ENCODE results near the gene ADAMTS13. TPM values are rescaled to one million over a fixed set of nuclear protein-coding genes. Genes with fewer than 3 reads are reported as not detected.
A peak's percentile ranks its signal among the peaks of the same experiment; 100 is the strongest.

The ADAMTS13 gene
- total and polyA plus RNA-seq, 7 donors, result 0.60 to 3.4 (median 0.82) TPM

DNA sequence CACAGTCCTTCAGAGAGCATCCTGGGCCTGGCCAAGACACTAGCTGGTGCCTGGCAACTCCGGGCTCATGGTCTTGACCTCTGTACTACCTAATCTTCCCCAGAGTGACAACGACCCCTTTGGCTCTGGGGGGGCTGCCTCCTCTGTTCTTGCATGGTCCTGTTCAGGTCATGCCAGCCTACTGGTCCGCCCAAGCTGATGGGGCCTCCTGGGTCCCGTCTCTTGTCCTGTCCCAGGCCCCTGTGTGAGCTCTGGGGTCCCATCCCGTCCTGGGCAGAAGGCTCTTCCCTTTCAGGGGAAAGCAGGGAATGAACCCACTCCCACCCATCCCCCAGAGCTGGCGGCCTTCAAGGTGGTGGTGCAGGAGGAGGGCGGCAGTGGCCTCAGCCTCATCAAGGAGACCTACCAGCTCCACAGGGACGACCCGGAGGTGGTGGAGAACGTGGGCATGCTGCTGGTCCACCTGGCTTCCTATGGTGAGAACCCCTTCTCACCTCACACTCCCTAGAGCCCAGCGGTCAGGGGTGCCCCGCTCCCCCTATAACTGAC is 17.6 kb upstream of the ADAMTS13 start:
- peaks cover 4 to 57% (median 22%) of the 10 kb centered on the region in 4 donors for H3K36me3 ChIP-seq
- no peak overlapping the region for H3K4me3 ChIP-seq
- no peaks in the 10 kb centered on the region for H3K4me1 ChIP-seq
- DNase-seq, result no peak
- no peak overlapping the region for H3K27ac ChIP-seq
- WGBS, 2 donors, result 85 to 91% methylated on average over 12 of the region's 12 CpGs
- H3K9me3 ChIP-seq, result no peaks in the 10 kb centered on the region
- H3K27me3 ChIP-seq, result no peaks in the 10 kb centered on the region
- intact Hi-C loops (cut with DNase I), result no loop called here
- TF ChIP-seq EP300 (IDR thresholded peaks at IDR 0.05) (no peak), POLR2A (IDR thresholded peaks at IDR 0.05) (no peak), POLR2AphosphoS5 (IDR thresholded peaks at IDR 0.05) (no peak)
- TF ChIP-seq, protein P1, sequence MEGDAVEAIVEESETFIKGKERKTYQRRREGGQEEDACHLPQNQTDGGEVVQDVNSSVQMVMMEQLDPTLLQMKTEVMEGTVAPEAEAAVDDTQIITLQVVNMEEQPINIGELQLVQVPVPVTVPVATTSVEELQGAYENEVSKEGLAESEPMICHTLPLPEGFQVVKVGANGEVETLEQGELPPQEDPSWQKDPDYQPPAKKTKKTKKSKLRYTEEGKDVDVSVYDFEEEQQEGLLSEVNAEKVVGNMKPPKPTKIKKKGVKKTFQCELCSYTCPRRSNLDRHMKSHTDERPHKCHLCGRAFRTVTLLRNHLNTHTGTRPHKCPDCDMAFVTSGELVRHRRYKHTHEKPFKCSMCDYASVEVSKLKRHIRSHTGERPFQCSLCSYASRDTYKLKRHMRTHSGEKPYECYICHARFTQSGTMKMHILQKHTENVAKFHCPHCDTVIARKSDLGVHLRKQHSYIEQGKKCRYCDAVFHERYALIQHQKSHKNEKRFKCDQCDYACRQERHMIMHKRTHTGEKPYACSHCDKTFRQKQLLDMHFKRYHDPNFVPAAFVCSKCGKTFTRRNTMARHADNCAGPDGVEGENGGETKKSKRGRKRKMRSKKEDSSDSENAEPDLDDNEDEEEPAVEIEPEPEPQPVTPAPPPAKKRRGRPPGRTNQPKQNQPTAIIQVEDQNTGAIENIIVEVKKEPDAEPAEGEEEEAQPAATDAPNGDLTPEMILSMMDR (IDR thresholded peaks at IDR 0.05), result no peak

DNA sequence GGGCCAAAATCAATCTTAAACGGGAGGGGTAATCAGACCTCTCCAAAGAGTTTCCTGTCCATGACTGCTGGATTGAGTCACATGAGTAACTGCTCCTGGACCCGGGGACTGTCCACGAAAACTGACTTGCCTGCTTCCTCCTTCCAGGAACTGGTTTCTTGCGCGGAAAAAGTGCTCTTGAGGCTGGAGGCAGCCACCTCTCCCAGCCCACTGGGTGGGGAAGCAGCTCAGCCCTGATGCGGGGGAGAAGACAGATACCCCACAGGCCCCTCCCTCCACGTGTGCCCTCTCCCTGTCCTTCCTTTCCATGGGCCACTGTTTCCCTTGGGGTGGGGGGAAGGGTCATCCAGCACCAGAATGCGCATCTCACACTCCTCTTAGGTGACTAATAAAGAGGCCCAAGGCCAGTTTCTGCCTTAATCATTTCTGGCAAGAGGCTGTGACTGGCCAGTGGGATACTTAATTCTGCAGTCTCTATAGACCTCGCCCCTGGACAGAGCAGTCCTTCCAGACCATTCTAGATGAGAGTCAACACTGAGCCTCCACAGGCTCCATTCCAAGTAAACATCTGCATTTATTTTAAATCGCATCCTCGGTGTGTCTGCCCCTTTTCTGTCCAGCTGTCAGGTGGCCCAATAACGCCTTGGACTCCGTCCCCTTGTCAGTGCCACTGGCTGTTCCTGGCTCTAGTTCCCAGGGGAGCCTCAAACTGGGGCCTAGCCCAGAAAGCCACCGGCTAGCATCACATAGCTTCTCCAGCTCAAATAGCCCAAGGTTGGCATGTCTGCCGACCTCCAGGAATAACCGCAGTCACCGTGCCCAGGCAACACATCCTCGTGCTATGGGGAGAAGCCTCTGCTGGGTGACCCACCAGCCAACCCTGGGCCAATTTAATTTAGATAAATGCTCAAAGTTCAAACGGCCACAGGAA is 16.4 kb upstream of the ADAMTS13 start:
- no peak for DNase-seq
- Histone ChIP-seq H3K27ac (no peak overlapping the region), H3K4me3 (no peak overlapping the region), H3K4me1 (no peaks in the 10 kb centered on the region), H3K36me3 (peaks cover 6 to 63% (median 34%) of the 10 kb centered on the region in 4 donors), H3K27me3 (no peaks in the 10 kb centered on the region), H3K9me3 (no peaks in the 10 kb centered on the region)
- intact Hi-C loops (cut with DNase I), result no loop called here
- WGBS, 2 donors, result 84 to 85% methylated on average over 19 of the region's 19 CpGs
- TF ChIP-seq POLR2A (IDR thresholded peaks at IDR 0.05) (no peak), POLR2AphosphoS5 (IDR thresholded peaks at IDR 0.05) (no peak), EP300 (IDR thresholded peaks at IDR 0.05) (no peak)
- TF ChIP-seq, protein P1 (IDR thresholded peaks at IDR 0.05), result no peak

GRCh38 chr9:133406480-133407307 is 15.5 kb upstream of the ADAMTS13 start:
- Histone ChIP-seq H3K27ac (no peak overlapping the region), H3K27me3 (no peaks in the 10 kb centered on the region), H3K9me3 (no peaks in the 10 kb centered on the region), H3K4me3 (no peak overlapping the region), H3K4me1 (no peaks in the 10 kb centered on the region), H3K36me3 (peaks cover 12 to 72% (median 43%) of the 10 kb centered on the region in 4 donors)
- intact Hi-C loops (cut with DNase I), result loop anchor here (1.0 kb wide), 1 partner anchor 80 kb away; no protein-coding TSS in a partner anchor
- peak; percentile 85 for DNase-seq
- 48 to 57% methylated on average over 24 of the region's 24 CpGs for WGBS, 2 donors
- TF ChIP-seq, protein P1 (IDR thresholded peaks at IDR 0.05), result peak; percentile 82 to 92 (median 89)
- no peak for TF ChIP-seq POLR2AphosphoS5 (IDR thresholded peaks at IDR 0.05)

DNA sequence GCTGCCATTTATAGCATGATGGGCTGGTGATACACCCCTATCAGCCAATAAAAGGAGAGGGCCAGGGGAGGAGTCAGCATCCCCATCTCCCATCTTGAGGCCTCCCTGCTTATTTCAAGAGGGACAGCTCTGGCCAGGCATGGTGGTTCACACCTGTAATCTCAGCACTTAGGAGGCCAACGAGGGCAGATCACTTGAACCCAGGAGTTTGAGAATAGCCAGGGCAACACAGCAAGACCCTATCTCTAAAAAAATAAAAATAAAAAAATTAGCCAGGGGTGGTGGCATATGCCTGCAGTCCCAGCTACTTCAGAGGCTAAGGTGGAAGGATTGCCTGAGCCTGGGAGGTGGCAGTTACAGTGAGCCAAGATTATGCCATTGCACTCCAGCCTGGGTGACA is 14.1 kb upstream of the ADAMTS13 start:
- H3K27me3 ChIP-seq, result no peaks in the 10 kb centered on the region
- TF ChIP-seq, protein P1 (IDR thresholded peaks at IDR 0.05), result no peak
- TF ChIP-seq POLR2AphosphoS5 (IDR thresholded peaks at IDR 0.05) (no peak), POLR2A (IDR thresholded peaks at IDR 0.05) (no peak), EP300 (IDR thresholded peaks at IDR 0.05) (no peak)
- H3K4me1 ChIP-seq, result no peaks in the 10 kb centered on the region
- H3K36me3 ChIP-seq, result peaks cover 12 to 85% (median 53%) of the 10 kb centered on the region in 4 donors
- H3K4me3 ChIP-seq, result no peak overlapping the region
- no peak for DNase-seq
- H3K9me3 ChIP-seq, result no peaks in the 10 kb centered on the region
- WGBS, 2 donors, result 94 to 95% methylated on average over 1 of the region's 1 CpG
- H3K27ac ChIP-seq, result no peak overlapping the region
- intact Hi-C loops (cut with DNase I), result no loop called here
